Hepatocyte (in vitro differentiated cells): Measurements from ENCODE around the gene INHBE. TPM values are rescaled to one million over a fixed set of nuclear protein-coding genes. Genes with fewer than 3 reads are reported as not detected.
"Not testable (repeated sequence)": the region's sequence is repeated elsewhere in the genome, so short reads cannot be mapped to it uniquely, and the experiment has no call there.

Experiments
- DNase-seq: peaks from one replicate; pipeline ENCODE4 v3.0.0-alpha.2; 2016; ENCODE audit warnings: low spot score
- H2AFZ ChIP-seq: fragments of 200-600 bp; sonication (generic); 2 replicates; pipeline ENCODE4 v1.6.0; 2016; ENCODE audit warnings: antibody characterized with exemption, mild to moderate bottlenecking
- H3K27ac ChIP-seq: fragments of 200-600 bp; sonication (generic); 2 replicates; pipeline ENCODE4 v1.5.1; 2016; ENCODE audit warnings: mild to moderate bottlenecking
- H3K27me3 ChIP-seq: fragments of 200-600 bp; sonication (generic); 2 replicates; pipeline ENCODE4 v1.6.1; 2016
- H3K36me3 ChIP-seq: fragments of 200-600 bp; sonication (generic); replicated peaks from 2 replicates; pipeline ENCODE4 v1.5.1; 2016; ENCODE audit warnings: low read depth; ENCODE audit not compliant: insufficient read depth
- H3K4me1 ChIP-seq: fragments of 200-600 bp; sonication (generic); 2 replicates; pipeline ENCODE4 v1.5.1; 2016; ENCODE audit warnings: mild to moderate bottlenecking, moderate library complexity; ENCODE audit not compliant: insufficient read depth
- H3K4me2 ChIP-seq: fragments of 200-600 bp; sonication (generic); 2 replicates; pipeline ENCODE4 v1.6.0; 2016
- H3K4me3 ChIP-seq: fragments of 200-600 bp; sonication (generic); 2 replicates; pipeline ENCODE4 v1.5.1; 2016; ENCODE audit warnings: mild to moderate bottlenecking
- H3K79me2 ChIP-seq: fragments of 200-600 bp; sonication (generic); 2 replicates; pipeline ENCODE4 v1.6.0; 2017; ENCODE audit warnings: mild to moderate bottlenecking
- H3K9me2 ChIP-seq: fragments of 200-600 bp; sonication (generic); replicated peaks from 2 replicates; pipeline ENCODE4 v1.6.0; 2017; ENCODE audit warnings: mild to moderate bottlenecking; ENCODE audit not compliant: insufficient read depth
- H3K9me3 ChIP-seq: fragments of 200-600 bp; sonication (generic); 2 replicates; pipeline ENCODE4 v1.5.1; 2016; ENCODE audit warnings: low read depth, mild to moderate bottlenecking
- H4K20me1 ChIP-seq: fragments of 200-600 bp; sonication (generic); 2 replicates; pipeline ENCODE4 v1.6.0; 2016; ENCODE audit warnings: mild to moderate bottlenecking; ENCODE audit not compliant: insufficient read depth, poor library complexity, severe bottlenecking
- EZH2 ChIP-seq: fragments of 200-600 bp; sonication (generic); IDR thresholded peaks from 2 replicates; pipeline ENCODE4 v1.6.1; 2016; ENCODE audit warnings: antibody characterized with exemption, mild to moderate bottlenecking, borderline replicate concordance
- EZH2phosphoT487 ChIP-seq: fragments of 200-600 bp; sonication (generic); IDR thresholded peaks from one replicate; pipeline ENCODE4 v1.6.1; 2018; ENCODE audit warnings: antibody characterized with exemption, mild to moderate bottlenecking, low read depth, moderate library complexity; ENCODE audit not compliant: unreplicated experiment, severe bottlenecking
- WGBS: methylation state at CpG from one replicate; pipeline ENCODE4 v1.1.6; 2016; ENCODE audit warnings: low lambda C conversion rate; ENCODE audit errors: missing lambda C conversion rate; 5-methylcytosine and 5-hydroxymethylcytosine counted together
- polyA plus RNA-seq: library from polyadenylated mRNA; unstranded; fragments of >200 nt; fragmentation: Nextera tagmentation; extraction: Ambion mirVana; gene quantifications from 2 replicates; pipeline ENCODE4 v1.2.1, GENCODE V29; 2016
- small RNA-seq: library from RNA; depleted of rRNA; stranded (forward); fragments of <200 nt; gene quantifications from one replicate; pipeline ENCODE3, GENCODE V24; 2014
- total RNA-seq: library from RNA; depleted of rRNA; stranded (reverse); fragments of >200 nt; gene quantifications from 2 replicates; pipeline ENCODE4 v1.2.3, GENCODE V29; 2014
- TF ChIP-seq, protein P1 (sequence below): fragments of 200-600 bp; sonication (generic); IDR thresholded peaks from 2 replicates; pipeline ENCODE4 v1.5.1; 2016; ENCODE audit warnings: antibody characterized with exemption, mild to moderate bottlenecking; ENCODE audit not compliant: poor library complexity

The INHBE gene
- total and polyA plus RNA-seq, 2 experiments from 2014 or later = 15.1 to 44.2 TPM

DNA sequence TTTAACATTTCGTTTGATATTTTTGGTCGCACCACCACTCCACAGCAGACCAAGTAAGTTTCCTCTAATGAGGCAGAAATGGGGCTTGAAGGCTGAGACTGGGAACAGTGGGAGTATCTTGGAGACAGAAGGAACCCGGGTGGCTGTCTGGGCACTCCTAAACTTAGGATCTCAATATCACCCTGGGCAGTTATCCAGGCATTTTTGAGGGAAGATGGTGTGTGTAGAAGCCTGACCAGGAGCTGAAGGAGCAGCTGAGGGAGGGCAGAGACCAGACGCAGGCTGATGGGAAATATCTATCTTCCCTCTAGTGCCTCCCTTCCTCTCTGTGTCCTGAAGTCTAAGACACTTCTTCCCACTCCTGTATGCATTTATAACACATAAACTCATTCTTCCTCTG lies 43.5 kb downstream of the INHBE start:
- no peaks in the 10 kb centered on the region for H3K4me1 ChIP-seq
- H2AFZ ChIP-seq = no peak overlapping the region
- H3K27me3 ChIP-seq = no peaks in the 10 kb centered on the region
- no peaks in the 10 kb centered on the region for H4K20me1 ChIP-seq
- H3K36me3 ChIP-seq = no peaks in the 10 kb centered on the region
- H3K9me3 ChIP-seq = no peaks in the 10 kb centered on the region
- DNase-seq = no peak
- no peaks in the 10 kb centered on the region for H3K79me2 ChIP-seq
- TF ChIP-seq EZH2phosphoT487 (no peak), EZH2 (no peak)
- TF ChIP-seq, protein P1, sequence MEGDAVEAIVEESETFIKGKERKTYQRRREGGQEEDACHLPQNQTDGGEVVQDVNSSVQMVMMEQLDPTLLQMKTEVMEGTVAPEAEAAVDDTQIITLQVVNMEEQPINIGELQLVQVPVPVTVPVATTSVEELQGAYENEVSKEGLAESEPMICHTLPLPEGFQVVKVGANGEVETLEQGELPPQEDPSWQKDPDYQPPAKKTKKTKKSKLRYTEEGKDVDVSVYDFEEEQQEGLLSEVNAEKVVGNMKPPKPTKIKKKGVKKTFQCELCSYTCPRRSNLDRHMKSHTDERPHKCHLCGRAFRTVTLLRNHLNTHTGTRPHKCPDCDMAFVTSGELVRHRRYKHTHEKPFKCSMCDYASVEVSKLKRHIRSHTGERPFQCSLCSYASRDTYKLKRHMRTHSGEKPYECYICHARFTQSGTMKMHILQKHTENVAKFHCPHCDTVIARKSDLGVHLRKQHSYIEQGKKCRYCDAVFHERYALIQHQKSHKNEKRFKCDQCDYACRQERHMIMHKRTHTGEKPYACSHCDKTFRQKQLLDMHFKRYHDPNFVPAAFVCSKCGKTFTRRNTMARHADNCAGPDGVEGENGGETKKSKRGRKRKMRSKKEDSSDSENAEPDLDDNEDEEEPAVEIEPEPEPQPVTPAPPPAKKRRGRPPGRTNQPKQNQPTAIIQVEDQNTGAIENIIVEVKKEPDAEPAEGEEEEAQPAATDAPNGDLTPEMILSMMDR = no peak
- H3K27ac ChIP-seq = no peak overlapping the region
- no peak overlapping the region for H3K4me3 ChIP-seq
- H3K9me2 ChIP-seq = no peaks in the 10 kb centered on the region
- H3K4me2 ChIP-seq = no peak overlapping the region
- 100% methylated on average over 4 of the region's 4 CpGs for WGBS

DNA sequence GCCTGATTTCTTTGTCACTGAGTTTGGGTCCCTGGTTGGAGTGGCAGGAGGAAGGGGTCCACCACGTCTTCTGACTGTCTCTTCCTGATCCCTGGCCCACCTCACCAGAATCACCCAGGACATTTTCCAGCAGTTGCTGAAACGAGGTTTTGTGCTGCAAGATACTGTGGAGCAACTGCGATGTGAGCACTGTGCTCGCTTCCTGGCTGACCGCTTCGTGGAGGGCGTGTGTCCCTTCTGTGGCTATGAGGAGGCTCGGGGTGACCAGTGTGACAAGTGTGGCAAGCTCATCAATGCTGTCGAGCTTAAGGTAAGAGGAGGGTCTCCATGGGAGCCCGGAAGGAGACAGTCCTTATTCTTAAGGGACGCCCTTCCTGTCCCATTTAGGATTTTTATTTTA lies 45.1 kb downstream of the INHBE start:
- Histone ChIP-seq H3K27me3 (no peaks in the 10 kb centered on the region), H3K27ac (no peak overlapping the region), H3K4me2 (no peak overlapping the region), H2AFZ (no peak overlapping the region), H4K20me1 (no peaks in the 10 kb centered on the region), H3K4me1 (no peaks in the 10 kb centered on the region), H3K4me3 (no peak overlapping the region), H3K9me3 (no peaks in the 10 kb centered on the region), H3K79me2 (no peaks in the 10 kb centered on the region), H3K9me2 (no peaks in the 10 kb centered on the region), H3K36me3 (no peaks in the 10 kb centered on the region)
- no peak for TF ChIP-seq EZH2
- TF ChIP-seq EZH2phosphoT487 = no peak
- TF ChIP-seq, protein P1 = no peak
- no peak for DNase-seq
- WGBS = 96% methylated on average over 11 of the region's 11 CpGs

DNA sequence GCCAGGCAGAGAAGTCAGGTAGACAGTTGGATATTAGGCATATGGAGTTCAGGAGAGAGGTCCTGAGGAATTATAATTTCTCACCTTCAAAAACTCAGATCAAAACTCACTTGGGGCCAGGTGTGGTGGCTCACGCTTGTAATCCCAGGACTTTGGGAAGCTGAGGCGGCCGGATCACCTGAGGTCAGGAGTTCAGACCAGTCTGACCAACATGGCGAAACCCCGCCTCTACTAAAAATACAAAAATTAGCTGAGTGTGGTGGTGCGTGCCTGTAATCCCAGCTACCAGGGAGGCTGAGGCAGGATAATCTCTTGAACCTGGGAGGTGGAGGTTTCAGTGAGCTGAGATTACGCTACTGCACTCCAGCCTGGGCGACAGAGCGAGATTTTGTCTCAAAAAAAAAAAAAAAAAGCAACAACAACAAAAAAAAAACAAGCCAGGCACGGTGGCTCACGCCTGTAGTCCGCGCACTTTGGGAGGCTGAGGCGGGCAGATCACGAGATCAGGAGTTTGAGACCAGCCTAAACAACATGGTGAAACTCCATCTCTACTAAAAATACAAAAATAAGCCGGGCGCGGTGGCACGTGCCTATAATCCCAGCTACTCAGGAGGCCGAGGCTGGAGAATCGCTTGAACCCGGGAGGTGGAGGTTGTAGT lies 47.3 kb downstream of the INHBE start:
- not testable (repeated sequence) for H3K27ac ChIP-seq, H3K9me2 ChIP-seq, H3K4me2 ChIP-seq, H3K4me1 ChIP-seq, H3K27me3 ChIP-seq, H3K4me3 ChIP-seq, H3K36me3 ChIP-seq, H4K20me1 ChIP-seq, H2AFZ ChIP-seq, H3K9me3 ChIP-seq, DNase-seq, H3K79me2 ChIP-seq
- 98% methylated on average over 22 of the region's 22 CpGs for WGBS

DNA sequence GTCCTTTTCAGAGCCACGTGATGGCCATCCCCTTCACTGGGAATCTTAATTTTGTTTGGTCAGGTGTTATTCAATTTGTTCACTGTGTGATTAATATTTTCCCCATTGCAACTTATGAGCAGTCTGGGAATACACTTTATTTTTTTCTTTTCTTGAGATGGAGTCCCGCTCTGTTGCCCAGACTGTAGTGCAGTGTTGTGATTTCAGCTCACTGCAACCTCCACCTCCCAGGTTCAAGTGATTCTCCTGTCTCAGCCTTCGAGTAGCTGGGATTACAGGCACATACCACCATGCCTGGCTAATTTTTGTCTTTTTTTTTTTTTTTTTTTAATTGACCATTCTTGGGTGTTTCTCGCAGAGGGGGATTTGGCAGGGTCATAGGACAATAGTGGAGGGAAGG lies 51.4 kb downstream of the INHBE start:
- H3K9me2 ChIP-seq, H3K27ac ChIP-seq, H3K4me1 ChIP-seq, H2AFZ ChIP-seq, H3K79me2 ChIP-seq, H4K20me1 ChIP-seq, DNase-seq, H3K4me2 ChIP-seq, H3K27me3 ChIP-seq, H3K9me3 ChIP-seq, H3K36me3 ChIP-seq, H3K4me3 ChIP-seq: not testable (repeated sequence)
- 91% methylated on average over 4 of the region's 4 CpGs for WGBS

Small RNA genes lying within 50 kb of the gene (small RNA-seq; reads per million reads assigned to genes)
- not detected for gene RNU6-879P

Other genes starting within 250 kb of the INHBE start
- 0.52 and 1.1 TPM in 2 replicates for gene NXPH4, start 238.5 kb upstream of the INHBE start, total RNA-seq
- gene NXPH4, start 238.5 kb upstream of the INHBE start, polyA plus RNA-seq = 2.7 and 3.3 TPM in 2 replicates
- gene SHMT2, start 225.6 kb upstream of the INHBE start, total RNA-seq = 168 and 193 TPM in 2 replicates
- 85.3 and 126 TPM in 2 replicates for gene SHMT2, start 225.6 kb upstream of the INHBE start, polyA plus RNA-seq
- gene STAC3, start 204.1 kb upstream of the INHBE start, total RNA-seq = 0.23 and 1.1 TPM in 2 replicates
- 0.49 and 0.83 TPM in 2 replicates for gene STAC3, start 204.1 kb upstream of the INHBE start, polyA plus RNA-seq
- gene R3HDM2, start 24.3 kb upstream of the INHBE start, total RNA-seq = 22.8 and 28.7 TPM in 2 replicates
- 13.4 and 17.1 TPM in 2 replicates for gene R3HDM2, start 24.3 kb upstream of the INHBE start, polyA plus RNA-seq
- gene INHBC, start 20.5 kb upstream of the INHBE start, total RNA-seq = 1.3 and 1.8 TPM in 2 replicates
- 1.5 and 3.4 TPM in 2 replicates for gene INHBC, start 20.5 kb upstream of the INHBE start, polyA plus RNA-seq
- gene GLI1, start 4.5 kb downstream of the INHBE start, total RNA-seq = 5.9 and 7.6 TPM in 2 replicates
- gene GLI1, start 4.5 kb downstream of the INHBE start, polyA plus RNA-seq = 5.1 and 6.0 TPM in 2 replicates
- gene ARHGAP9, start 24.6 kb downstream of the INHBE start, total RNA-seq = 0.44 and 2.0 TPM in 2 replicates
- gene ARHGAP9, start 24.6 kb downstream of the INHBE start, polyA plus RNA-seq = 2.2 and 3.6 TPM in 2 replicates
- 117 and 124 TPM in 2 replicates for gene MARS1, start 32.8 kb downstream of the INHBE start, total RNA-seq
- 147 and 158 TPM in 2 replicates for gene MARS1, start 32.8 kb downstream of the INHBE start, polyA plus RNA-seq
- gene DDIT3, start 65.2 kb downstream of the INHBE start, total RNA-seq = 92.7 and 105 TPM in 2 replicates
- gene DDIT3, start 65.2 kb downstream of the INHBE start, polyA plus RNA-seq = 133 and 145 TPM in 2 replicates
- gene MBD6, start 67.5 kb downstream of the INHBE start, total RNA-seq = 6.6 and 7.0 TPM in 2 replicates
- gene MBD6, start 67.5 kb downstream of the INHBE start, polyA plus RNA-seq = 35.2 and 39.8 TPM in 2 replicates
- 122 and 124 TPM in 2 replicates for gene DCTN2, start 91.9 kb downstream of the INHBE start, total RNA-seq
- 110 and 112 TPM in 2 replicates for gene DCTN2, start 91.9 kb downstream of the INHBE start, polyA plus RNA-seq
- 0.03 and 0.16 TPM in 2 replicates for gene KIF5A, start 94.7 kb downstream of the INHBE start, total RNA-seq
- gene KIF5A, start 94.7 kb downstream of the INHBE start, polyA plus RNA-seq = 0.18 TPM in 2 replicates
- gene PIP4K2C, start 135.9 kb downstream of the INHBE start, total RNA-seq = 30.0 and 41.6 TPM in 2 replicates
- 32.3 and 34.2 TPM in 2 replicates for gene PIP4K2C, start 135.9 kb downstream of the INHBE start, polyA plus RNA-seq
- gene DTX3, start 149.5 kb downstream of the INHBE start, total RNA-seq = 17.7 and 19.9 TPM in 2 replicates
- gene DTX3, start 149.5 kb downstream of the INHBE start, polyA plus RNA-seq = 31.2 and 42.9 TPM in 2 replicates
- gene ARHGEF25, start 156.1 kb downstream of the INHBE start, total RNA-seq = 9.0 and 12.6 TPM in 2 replicates
- 0.29 and 1.3 TPM in 2 replicates for gene ARHGEF25, start 156.1 kb downstream of the INHBE start, polyA plus RNA-seq
- gene B4GALNT1, start 177.9 kb downstream of the INHBE start, total RNA-seq = 0.24 and 0.97 TPM in 2 replicates
- gene B4GALNT1, start 177.9 kb downstream of the INHBE start, polyA plus RNA-seq = 0.97 and 1.2 TPM in 2 replicates
- gene OS9, start 238.8 kb downstream of the INHBE start, total RNA-seq = 303 and 366 TPM in 2 replicates
- gene OS9, start 238.8 kb downstream of the INHBE start, polyA plus RNA-seq = 243 and 250 TPM in 2 replicates